H1 (cell line): ENCODE results near the gene INSIG1. TPM values are rescaled to one million over a fixed set of nuclear protein-coding genes. Genes with fewer than 3 reads are reported as not detected.
A peak's percentile ranks its signal among the peaks of the same experiment; 100 is the strongest.

Source experiments
- CTCF ChIA-PET: fragments of 300-600 bp; sonication (Branson Sonifier 250); formaldehyde crosslinking; loops from one replicate; lab custom pipeline; 2021; ENCODE audit not compliant: partially characterized antibody; lab: Charles Lee
- POLR2A ChIA-PET: fragments of 300-600 bp; sonication (Branson Sonifier 250); formaldehyde crosslinking; loops from one replicate; lab custom pipeline; 2021; ENCODE audit warnings: inconsistent platforms; ENCODE audit not compliant: partially characterized antibody; lab: Charles Lee
- DNase-seq, 2 experiments: peaks; one replicate each; pipeline versions ENCODE4 v3.0.0 to v3.0.0-alpha.2; 2010 to 2022; ENCODE audit warnings: low spot score in 2 of 2, low read depth in 1 of 2, mixed read lengths in 1 of 2
- FAIRE-seq: peaks from 2 replicates; lab custom pipeline; 2011; peaks lifted over from hg19 to GRCh38; lab: Jason Lieb, UNC
- H2AFZ ChIP-seq: 2 replicates; pipeline ENCODE4 v1.8.1; 2012; ENCODE audit warnings: low read length, inconsistent platforms
- H2AK5ac ChIP-seq: 2 replicates; pipeline ENCODE4 v1.6.1; 2013; ENCODE audit warnings: low read depth, low read length
- H2BK120ac ChIP-seq: replicated peaks from 2 replicates; pipeline ENCODE3; 2013; ENCODE audit warnings: low read depth, low read length, inconsistent platforms
- H2BK12ac ChIP-seq: 2 replicates; pipeline ENCODE4 v1.6.1; 2013; ENCODE audit warnings: low read depth, low read length
- H2BK15ac ChIP-seq: 2 replicates; pipeline ENCODE4 v1.6.1; 2013; ENCODE audit warnings: low read length
- H2BK20ac ChIP-seq: 2 replicates; pipeline ENCODE4 v1.6.1; 2013; ENCODE audit warnings: low read length
- H2BK5ac ChIP-seq: 2 replicates; pipeline ENCODE4 v1.6.1; 2013; ENCODE audit warnings: low read depth, low read length
- H3K14ac ChIP-seq: 2 replicates; pipeline ENCODE4 v1.6.1; 2013; ENCODE audit warnings: inconsistent platforms; ENCODE audit not compliant: insufficient read length
- H3K18ac ChIP-seq: 2 replicates; pipeline ENCODE4 v1.6.1; 2013; ENCODE audit warnings: low read length; ENCODE audit errors: extremely low read depth
- H3K23ac ChIP-seq: 2 replicates; pipeline ENCODE4 v1.6.1; 2013; ENCODE audit warnings: inconsistent platforms; ENCODE audit not compliant: insufficient read length
- H3K23me2 ChIP-seq: 2 replicates; pipeline ENCODE4 v1.6.1; 2013; ENCODE audit warnings: low read depth, low read length
- H3K27ac ChIP-seq: 2 replicates; pipeline ENCODE4 v1.6.1; 2011; ENCODE audit warnings: low read depth, low read length, inconsistent platforms
- H3K27me3 ChIP-seq, 4 experiments: replicated peaks in 1 of 4; 1 replicate in 1 of 4; 2 replicates in 3 of 4; pipeline versions ENCODE4 v1.6.1 to v1.8.1; 2011 to 2013; ENCODE audit warnings: low read length in 3 of 4, mild to moderate bottlenecking in 3 of 4, inconsistent platforms in 2 of 4, mixed read lengths in 2 of 4, moderate library complexity in 1 of 4; ENCODE audit not compliant: control insufficient read depth in 3 of 4, insufficient read depth in 3 of 4; ENCODE audit errors: extremely low read depth in 1 of 4
- H3K36me3 ChIP-seq, 4 experiments: 2 replicates each; pipeline versions ENCODE4 v1.6.1 to v1.8.1; 2011 to 2013; ENCODE audit warnings: mild to moderate bottlenecking in 4 of 4, low read length in 3 of 4, moderate library complexity in 2 of 4, control low read depth in 1 of 4, inconsistent platforms in 1 of 4; ENCODE audit not compliant: insufficient read depth in 4 of 4, control insufficient read depth in 2 of 4
- H3K4ac ChIP-seq: replicated peaks from 2 replicates; pipeline ENCODE3; 2013; ENCODE audit warnings: low read length, low read depth, mixed read lengths, inconsistent platforms; ENCODE audit not compliant: insufficient read length
- H3K4me1 ChIP-seq, 4 experiments: replicated peaks in 1 of 4; 1 replicate in 1 of 4; 2 replicates in 3 of 4; pipeline versions ENCODE4 v1.6.1 to v1.8.1; 2011 to 2013; ENCODE audit warnings: low read length in 3 of 4, inconsistent platforms in 2 of 4, mixed read lengths in 1 of 4; ENCODE audit not compliant: insufficient read depth in 4 of 4, control insufficient read depth in 3 of 4
- H3K4me2 ChIP-seq, 2 experiments: 2 replicates each; pipeline versions ENCODE4 v1.6.1 to v1.8.1; 2011 to 2013; ENCODE audit warnings: low read depth in 2 of 2, low read length in 2 of 2, control low read depth in 1 of 2, inconsistent platforms in 1 of 2, mild to moderate bottlenecking in 1 of 2; ENCODE audit not compliant: insufficient read depth in 1 of 2
- H3K4me3 ChIP-seq, 4 experiments: fragments of 200-600, 300-600 bp in 1 of 4; sonication (generic), shearing (Covaris generic), sonication (Bioruptor Twin) in 1 of 4; 2 replicates each; pipeline versions ENCODE4 v1.5.1 to v1.8.1; 2011 to 2016; ENCODE audit warnings: low read length in 4 of 4, low read depth in 3 of 4, control low read depth in 2 of 4, inconsistent platforms in 2 of 4, mild to moderate bottlenecking in 2 of 4, mixed read lengths in 1 of 4, moderate library complexity in 1 of 4; ENCODE audit not compliant: insufficient read depth in 2 of 4; ENCODE audit errors: extremely low read depth in 1 of 4
- H3K56ac ChIP-seq: replicated peaks from 2 replicates; pipeline ENCODE3; 2013; ENCODE audit warnings: low read depth, mild to moderate bottlenecking, mixed read lengths, low read length, inconsistent platforms; ENCODE audit not compliant: insufficient read length
- H3K79me1 ChIP-seq: 2 replicates; pipeline ENCODE4 v1.6.1; 2013; ENCODE audit warnings: low read depth, low read length, control low read depth
- H3K79me2 ChIP-seq, 2 experiments: 2 replicates each; pipeline versions ENCODE4 v1.6.1 to v1.8.1; 2012 to 2013; ENCODE audit warnings: low read length in 2 of 2, mild to moderate bottlenecking in 2 of 2, inconsistent platforms in 1 of 2; ENCODE audit not compliant: insufficient read depth in 2 of 2, control insufficient read depth in 1 of 2
- H3K9ac ChIP-seq, 4 experiments: replicated peaks in 1 of 4; 1 replicate in 1 of 4; 2 replicates in 3 of 4; pipeline versions ENCODE4 v1.6.1 to v1.8.1; 2011 to 2013; ENCODE audit warnings: low read depth in 3 of 4, low read length in 3 of 4, control low read depth in 2 of 4, mild to moderate bottlenecking in 2 of 4, moderate library complexity in 2 of 4, inconsistent platforms in 1 of 4; ENCODE audit errors: extremely low read depth in 1 of 4
- H3K9me3 ChIP-seq, 2 experiments: 2 replicates each; pipeline versions ENCODE4 v1.6.1 to v1.8.1; 2012 to 2013; ENCODE audit warnings: mild to moderate bottlenecking in 2 of 2, moderate library complexity in 2 of 2, control low read depth in 1 of 2, inconsistent platforms in 1 of 2, low read depth in 1 of 2, low read length in 1 of 2, mixed read lengths in 1 of 2; ENCODE audit not compliant: insufficient read depth in 2 of 2
- H4K20me1 ChIP-seq, 2 experiments: replicated peaks in 1 of 2; 2 replicates each; pipeline versions ENCODE3 to v1.8.1; 2011 to 2013; ENCODE audit warnings: inconsistent platforms in 2 of 2, low read length in 2 of 2, mild to moderate bottlenecking in 1 of 2; ENCODE audit not compliant: insufficient read depth in 2 of 2, control insufficient read depth in 1 of 2
- H4K5ac ChIP-seq: 2 replicates; pipeline ENCODE4 v1.6.1; 2013; ENCODE audit warnings: low read length, low read depth, mixed read lengths, inconsistent platforms; ENCODE audit not compliant: insufficient read length
- H4K8ac ChIP-seq: 2 replicates; pipeline ENCODE4 v1.8.0; 2013; ENCODE audit warnings: mild to moderate bottlenecking, moderate library complexity, low read length, inconsistent platforms; ENCODE audit not compliant: insufficient read depth; ENCODE audit errors: extremely low read depth
- H4K91ac ChIP-seq: replicated peaks from 2 replicates; pipeline ENCODE3; 2013; ENCODE audit warnings: low read length, mixed read lengths, inconsistent platforms; ENCODE audit not compliant: insufficient read length
- JUN ChIP-seq: IDR thresholded peaks from 2 replicates; pipeline ENCODE4 v1.6.1; 2011; ENCODE audit warnings: low read depth, mild to moderate bottlenecking, improper control_type of control experiment, low read length
- PHF8 ChIP-seq: fragments of 200-600 bp; sonication (generic); conservative IDR thresholded peaks from 2 replicates; pipeline ENCODE4 v1.7.1; 2012; ENCODE audit warnings: low read depth, mild to moderate bottlenecking, inconsistent platforms, low read length, moderate library complexity
- SIRT6 ChIP-seq: IDR thresholded peaks from one replicate; pipeline ENCODE4 v1.7.1; 2012; ENCODE audit warnings: low read length, inconsistent platforms
- SP1 ChIP-seq: IDR thresholded peaks from 2 replicates; pipeline ENCODE4 v1.6.1; 2011; ENCODE audit warnings: low read depth, low read length
- SP2 ChIP-seq: IDR thresholded peaks from 2 replicates; pipeline ENCODE4 v1.6.1; 2012; ENCODE audit warnings: mild to moderate bottlenecking, low read length, inconsistent platforms
- TAF7 ChIP-seq: optimal IDR thresholded peaks from 2 replicates; pipeline ENCODE3; 2011; ENCODE audit warnings: low read depth, mild to moderate bottlenecking, inconsistent platforms, low read length, moderate library complexity, borderline replicate concordance
- WGBS, 2 experiments: shearing (Covaris generic) in 1 of 2; methylation state at CpG; one replicate each; pipeline versions ENCODE4 v1.1.6 to v1.1.7; 2013 to 2015; ENCODE audit warnings: low lambda C conversion rate in 2 of 2, mixed read lengths in 2 of 2, inconsistent platforms in 1 of 2, low coverage in 1 of 2, missing lambda C conversion rate in 1 of 2; ENCODE audit not compliant: insufficient replicate concordance in 2 of 2, insufficient coverage in 1 of 2, insufficient read length in 1 of 2; ENCODE audit errors: extremely low coverage in 1 of 2, missing lambda C conversion rate in 1 of 2; 5-methylcytosine and 5-hydroxymethylcytosine counted together
- polyA plus RNA-seq, 7 experiments: library from polyadenylated mRNA; depleted of rRNA in 3 of 7; stranded (reverse) in 5 of 7; unstranded in 2 of 7; fragments of >200 nt in 5 of 7; fragments of 200-250 nt in 2 of 7; gene quantifications; 1 replicate in 5 of 7; 2 replicates in 1 of 7; 4 replicates in 1 of 7; pipeline versions ENCODE4 v1.2.1 to v1.2.3, GENCODE V29; 2011 to 2013; ENCODE audit warnings: missing spikeins in 2 of 7, mixed read lengths in 2 of 7
- total RNA-seq: library from RNA; stranded (reverse); fragmentation: NEBNext Ultra II Directional; extraction: Animal tissue kit (Norgen Biotek cat#: 25700); gene quantifications from 2 replicates; pipeline ENCODE4 v1.2.1, GENCODE V29; 2021

INSIG1 gene
- total and polyA plus RNA-seq, 2 of the 8 experiments (the other 6 are each of a cell fraction or from before 2014, with no cell fraction given), result 40.0 to 58.4 TPM

GRCh38 chr7:155257482-155258225 is 40.0 kb upstream of the INSIG1 start:
- H2BK120ac ChIP-seq, result no peak overlapping the region
- no peak overlapping the region for H3K9ac ChIP-seq
- no peaks in the 10 kb centered on the region for H3K9me3 ChIP-seq
- no peak overlapping the region for H3K4me2 ChIP-seq
- no peak overlapping the region for H3K23ac ChIP-seq
- no peak overlapping the region for H3K4ac ChIP-seq
- DNase-seq (no peak), FAIRE-seq (no peak)
- H3K27me3 ChIP-seq, result no peaks in the 10 kb centered on the region
- H3K79me1 ChIP-seq, result no peaks in the 10 kb centered on the region
- no peak overlapping the region for H3K18ac ChIP-seq
- ChIA-PET POLR2A (no interaction called here), CTCF (interaction anchor here (0.7 kb wide), 1 partner anchor 516 kb away, joined by 4 read pairs; no protein-coding TSS in a partner anchor)
- H4K8ac ChIP-seq, result peak overlapping the region; percentile 71; the same call in 1 of the 2 replicates
- no peaks in the 10 kb centered on the region for H4K20me1 ChIP-seq
- H4K91ac ChIP-seq, result no peak overlapping the region
- WGBS, 2 experiments, result 88% methylated on average over 28 of the region's 30 CpGs; no CpG with 5 or more reads in 1 of the 2 experiments
- peaks cover 0 to 1% (median 0%) of the 10 kb centered on the region in 4 experiments; a peak in 2 of 7 replicates for H3K4me1 ChIP-seq
- H2BK5ac ChIP-seq, result no peak overlapping the region
- no peak overlapping the region for H3K56ac ChIP-seq
- H2AFZ ChIP-seq, result no peak overlapping the region
- no peak overlapping the region for H3K14ac ChIP-seq
- H2BK12ac ChIP-seq, result no peak overlapping the region
- H3K23me2 ChIP-seq, result no peaks in the 10 kb centered on the region
- H4K5ac ChIP-seq, result no peak overlapping the region
- TF ChIP-seq SIRT6 (no peak), TAF7 (no peak), SP2 (no peak), JUN (no peak), PHF8 (no peak), SP1 (no peak)
- no peak overlapping the region for H2BK20ac ChIP-seq
- H2AK5ac ChIP-seq, result no peak overlapping the region
- no peak overlapping the region for H3K27ac ChIP-seq
- H3K36me3 ChIP-seq, result no peaks in the 10 kb centered on the region
- no peak overlapping the region; the same call in 1 of the 2 replicates for H2BK15ac ChIP-seq
- H3K79me2 ChIP-seq, result no peaks in the 10 kb centered on the region
- no peak overlapping the region for H3K4me3 ChIP-seq
